Measurements from ENCODE around the gene AHCYL2.
"Not testable (repeated sequence)": the region's sequence is repeated elsewhere in the genome, so short reads cannot be mapped to it uniquely, and the experiment has no call there.

The AHCYL2 gene

GRCh38 chr7:129351320-129351719, 126.5 kb downstream of the AHCYL2 start:
- no peak for DNase-seq (ENCODE audit: low read depth, low spot score)

- not testable (repeated sequence) for DNase-seq (ENCODE audit: low read depth, low spot score)
These were observed 128.3 kb downstream of the AHCYL2 start for GRCh38 chr7:129353104-129353503.

DNA sequence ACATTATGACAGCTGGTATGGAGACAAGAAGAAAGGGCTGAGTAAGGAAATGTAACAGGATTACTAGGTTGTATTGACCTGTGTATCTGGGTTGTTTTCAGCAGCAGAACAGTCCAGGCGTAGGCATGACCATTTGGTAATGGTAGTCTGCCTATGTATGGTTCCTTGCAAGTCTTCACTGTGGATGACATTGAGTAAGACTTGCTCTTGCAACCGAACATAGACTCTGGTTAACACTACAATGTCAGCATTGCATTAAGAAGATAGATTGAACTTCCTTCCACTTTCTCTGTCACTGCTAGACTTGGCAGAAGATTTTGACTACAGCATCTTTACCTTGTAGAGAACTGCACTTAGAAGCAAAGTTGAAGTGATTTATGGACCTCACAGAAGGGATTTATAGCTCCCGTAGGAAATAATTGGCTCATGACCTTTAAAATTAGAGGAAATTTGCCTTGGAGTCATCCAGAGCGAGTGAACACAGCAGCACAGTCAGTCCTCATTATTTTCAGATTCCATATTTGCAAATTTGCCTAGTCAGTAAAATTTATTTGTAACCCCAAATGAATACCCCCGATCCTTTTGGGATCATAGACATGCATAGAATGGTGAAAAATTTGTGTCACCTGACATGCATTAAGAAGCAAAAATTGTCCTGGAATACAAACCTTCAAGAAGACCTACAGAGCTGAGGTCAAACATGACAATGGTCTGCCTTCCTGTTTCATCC, 129.8 kb downstream of the AHCYL2 start:
- DNase-seq (ENCODE audit: low read depth, low spot score) = no peak

GRCh38 chr7:129356176-129356575, 131.3 kb downstream of the AHCYL2 start:
- DNase-seq (ENCODE audit: low read depth, low spot score) = no peak

GRCh38 chr7:129359176-129359575, 134.3 kb downstream of the AHCYL2 start:
- no peak for DNase-seq (ENCODE audit: low read depth, low spot score)

- no peak for DNase-seq (ENCODE audit: low read depth, low spot score)
These were observed 134.8 kb downstream of the AHCYL2 start for GRCh38 chr7:129359638-129360037.

DNA sequence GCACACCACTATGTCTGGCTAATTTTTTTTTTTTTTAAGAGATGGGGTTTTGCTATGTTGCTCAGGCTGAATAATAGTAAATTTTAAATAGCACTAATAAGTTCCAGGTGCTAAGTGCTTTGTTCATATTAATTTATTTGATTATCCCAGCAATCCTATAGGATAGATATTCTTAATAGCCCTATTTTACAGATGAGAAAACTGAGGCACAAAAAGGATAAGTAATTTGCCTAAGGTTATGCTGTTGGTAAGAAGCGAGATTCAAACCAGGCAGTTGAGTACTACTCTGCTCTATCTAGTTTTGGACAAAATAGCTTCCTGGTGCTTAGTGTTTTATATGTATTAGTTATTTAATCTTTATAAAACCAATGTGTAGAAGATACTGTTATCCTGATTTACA, 136.9 kb downstream of the AHCYL2 start:
- DNase-seq (ENCODE audit: low read depth, low spot score) = no peak

DNA sequence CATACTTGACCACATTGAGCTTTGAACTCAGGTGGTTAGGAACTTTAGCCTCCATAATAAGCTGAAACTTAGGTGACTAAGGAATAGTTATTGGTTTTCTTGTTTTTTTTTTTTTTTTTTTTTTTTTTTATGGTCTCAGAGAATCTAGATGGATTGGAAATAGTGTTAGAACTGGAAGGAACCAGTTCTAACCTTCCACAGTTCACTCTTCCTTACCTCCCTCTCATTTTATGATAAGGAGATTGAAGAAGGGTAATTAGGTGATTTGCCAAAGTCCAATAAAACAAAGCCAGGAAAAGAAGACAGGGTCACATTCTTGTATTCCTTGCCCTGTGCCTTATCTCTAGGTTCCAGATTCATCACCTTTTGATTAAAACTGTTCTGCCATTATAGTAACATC, 137.7 kb downstream of the AHCYL2 start:
- DNase-seq (ENCODE audit: low read depth, low spot score) = no peak

DNA sequence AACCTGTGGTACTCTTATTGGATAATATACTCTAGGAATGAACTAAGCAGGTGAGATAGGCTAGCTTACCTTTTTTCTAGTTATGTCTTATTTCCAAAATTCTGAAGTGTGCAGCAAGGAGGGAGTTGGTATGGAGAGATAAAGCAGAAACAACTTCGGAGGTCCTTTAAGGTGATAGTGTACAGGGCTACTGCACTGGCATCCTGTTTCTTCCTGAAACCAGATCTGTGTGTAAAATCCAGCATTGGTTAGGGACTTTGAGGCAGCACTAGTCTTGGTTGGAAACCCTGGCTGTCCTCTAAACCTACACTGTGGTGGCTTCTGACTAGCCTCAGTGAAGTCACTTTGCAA, 142.5 kb downstream of the AHCYL2 start:
- no peak for DNase-seq (ENCODE audit: low read depth, low spot score)

GRCh38 chr7:129367700-129368388, 143.0 kb downstream of the AHCYL2 start:
- DNase-seq (ENCODE audit: low read depth, low spot score) = peak; percentile 54

DNA sequence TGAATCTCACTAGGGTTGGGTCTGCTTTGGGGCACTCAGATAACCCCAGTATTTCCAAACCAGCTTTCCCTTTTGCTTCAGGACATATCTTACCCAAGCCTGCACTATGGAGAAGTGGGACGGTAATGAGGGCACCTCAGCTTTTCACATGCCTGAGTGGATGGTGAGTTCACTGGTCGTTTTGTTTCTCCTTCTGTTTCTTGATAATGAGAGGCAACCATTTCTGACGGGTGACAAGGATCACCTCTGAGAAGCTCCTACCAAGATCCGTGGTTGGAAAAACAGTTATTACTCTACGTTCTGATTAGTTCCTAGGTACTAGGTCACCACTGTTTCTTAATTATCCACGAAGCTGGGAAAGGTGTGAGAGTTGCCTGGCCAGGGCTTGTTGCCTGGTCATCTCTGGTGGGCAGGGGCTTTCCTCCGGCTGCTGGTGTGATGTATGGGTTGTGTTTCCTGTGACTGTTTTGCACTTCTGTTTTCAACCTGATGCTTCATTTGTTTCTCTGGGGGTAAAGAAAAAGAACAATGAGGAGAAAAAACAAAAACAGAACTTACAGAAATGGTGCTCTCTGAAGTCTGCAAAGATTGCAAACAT, 143.7 kb downstream of the AHCYL2 start:
- DNase-seq (ENCODE audit: low read depth, low spot score) = no peak

GRCh38 chr7:129369447-129369846, 144.6 kb downstream of the AHCYL2 start:
- DNase-seq (ENCODE audit: low read depth, low spot score) = not testable (repeated sequence)

- no peak for DNase-seq (ENCODE audit: low read depth, low spot score)
These were observed 146.0 kb downstream of the AHCYL2 start for GRCh38 chr7:129370812-129371211.

GRCh38 chr7:129371487-129371886, 146.7 kb downstream of the AHCYL2 start:
- no peak for DNase-seq (ENCODE audit: low read depth, low spot score)

- DNase-seq (ENCODE audit: low read depth, low spot score) = no peak
These were observed 149.0 kb downstream of the AHCYL2 start for GRCh38 chr7:129373651-129374428.

- no peak for DNase-seq (ENCODE audit: low read depth, low spot score)
These were observed 150.5 kb downstream of the AHCYL2 start for GRCh38 chr7:129375141-129375938.

- peak; percentile 23 for DNase-seq (ENCODE audit: low read depth, low spot score)
These were observed 151.4 kb downstream of the AHCYL2 start for GRCh38 chr7:129376076-129376777.

- DNase-seq (ENCODE audit: low read depth, low spot score) = no peak
These were observed 152.2 kb downstream of the AHCYL2 start for GRCh38 chr7:129376778-129377700.

DNA sequence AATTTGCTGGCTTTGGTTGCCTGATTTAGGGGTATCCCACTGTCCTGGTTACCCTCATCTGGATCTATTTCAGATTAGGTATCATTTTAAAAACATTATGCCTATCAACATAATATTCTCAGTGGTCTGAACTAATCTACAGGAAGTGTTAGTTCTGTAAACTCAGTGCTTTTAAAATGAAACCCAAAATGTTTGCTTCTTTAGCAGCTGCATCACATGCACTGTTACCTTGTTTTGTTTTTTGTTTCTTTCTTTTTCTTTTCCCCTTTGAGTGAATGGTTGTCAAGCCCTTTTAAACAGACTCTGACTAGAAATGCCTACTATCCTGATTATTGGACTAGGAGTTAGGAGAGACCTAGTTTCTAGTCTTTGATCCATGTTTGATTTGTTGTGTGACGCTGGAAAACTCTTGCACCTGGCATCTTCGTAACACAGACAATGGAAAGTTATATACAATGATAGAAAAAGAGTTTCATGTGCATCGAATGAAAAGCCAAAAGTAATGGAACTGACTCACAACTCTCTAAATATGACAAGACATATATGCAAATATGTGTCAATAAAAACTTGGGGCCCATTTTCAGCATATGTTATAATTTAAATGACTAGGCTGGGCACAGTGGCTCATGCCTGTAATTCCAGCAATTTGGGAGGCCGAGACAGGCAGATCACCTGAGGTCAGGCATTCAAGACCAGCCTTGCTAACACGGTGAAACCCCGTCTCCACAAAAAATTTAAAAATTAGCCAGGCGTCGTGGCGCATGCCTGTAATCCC, 157.1 kb downstream of the AHCYL2 start:
- DNase-seq (ENCODE audit: low read depth, low spot score) = no peak

All from activated CD4-positive, CD25-positive, alpha-beta regulatory T cell treated with anti-CD3 and anti-CD28 coated beads, Interleukin-2, amount 50 U/mL, for 16 hours (primary cell).